Activated CD4-positive, alpha-beta T cell treated with anti-CD3 and anti-CD28 coated beads, Interleukin-2, amount 10 ng/mL, durations not matched to agents 7 days and 5 days (primary cell): ENCODE results near the gene RUNX2. TPM values are rescaled to one million over a fixed set of nuclear protein-coding genes. Genes with fewer than 3 reads are reported as not detected.

Experiments used
- CTCF ChIA-PET: fragments of 350-600 bp; sonication (Branson Sonifier 250); formaldehyde crosslinking; loops from one replicate; lab custom pipeline; 2021; ENCODE audit warnings: antibody characterized with exemption; lab: Charles Lee
- POLR2A ChIA-PET: fragments of 350-600 bp; sonication (Branson Sonifier 250); formaldehyde crosslinking; loops from one replicate; lab custom pipeline; 2021; ENCODE audit warnings: antibody characterized with exemption; lab: Charles Lee
- DNase-seq: peaks from one replicate; pipeline ENCODE4 v3.0.0-alpha.2; 2020
- H3K27ac Mint-ChIP-seq: one replicate; pipeline ENCODE4 v1.8.0; 2021; ENCODE audit warnings: mild to moderate bottlenecking, moderate library complexity, mixed read lengths
- H3K27me3 Mint-ChIP-seq: one replicate; pipeline ENCODE4 v1.8.0; 2021; ENCODE audit warnings: mixed read lengths
- H3K36me3 Mint-ChIP-seq: one replicate; pipeline ENCODE4 v1.8.0; 2021; ENCODE audit warnings: low read depth, mixed read lengths
- H3K4me1 Mint-ChIP-seq: one replicate; pipeline ENCODE4 v1.8.0; 2021; ENCODE audit warnings: mixed read lengths
- H3K4me3 Mint-ChIP-seq: one replicate; pipeline ENCODE4 v1.8.0; 2021; ENCODE audit warnings: mild to moderate bottlenecking, moderate library complexity, mixed read lengths
- H3K9me3 Mint-ChIP-seq: one replicate; pipeline ENCODE4 v1.8.0; 2021; ENCODE audit warnings: mixed read lengths
- total RNA-seq, 2 experiments: library from RNA; stranded (reverse); gene quantifications; one replicate each; pipeline ENCODE4 v1.2.3, GENCODE V29; 2021

RUNX2 gene
- total RNA-seq, 2 experiments from 2014 or later = 13.2 to 13.4 TPM

- ChIA-PET CTCF (no interaction called here), POLR2A (no interaction called here)
- Mint-ChIP-seq H3K27me3 (no peaks in the 10 kb centered on the region), H3K36me3 (peaks cover 15% of the 10 kb centered on the region), H3K27ac (no peak overlapping the region), H3K9me3 (no peaks in the 10 kb centered on the region), H3K4me3 (no peak overlapping the region), H3K4me1 (peaks cover 10% of the 10 kb centered on the region)
- DNase-seq = no peak
Observed at GRCh38 chr6:45533386-45533785, 205.3 kb downstream of the RUNX2 start.

GRCh38 chr6:45535933-45536332, 207.8 kb downstream of the RUNX2 start:
- Mint-ChIP-seq H3K9me3 (no peaks in the 10 kb centered on the region), H3K27ac (no peak overlapping the region), H3K27me3 (no peaks in the 10 kb centered on the region), H3K36me3 (peaks cover 12% of the 10 kb centered on the region), H3K4me3 (no peak overlapping the region), H3K4me1 (peaks cover 10% of the 10 kb centered on the region)
- no peak for DNase-seq
- ChIA-PET CTCF (no interaction called here), POLR2A (no interaction called here)

GRCh38 chr6:45537539-45537938, 209.4 kb downstream of the RUNX2 start:
- no peaks in the 10 kb centered on the region for H3K9me3 Mint-ChIP-seq
- no peak for DNase-seq
- H3K4me3 Mint-ChIP-seq = no peak overlapping the region
- no peaks in the 10 kb centered on the region for H3K27me3 Mint-ChIP-seq
- POLR2A ChIA-PET = no interaction called here
- CTCF ChIA-PET = interaction anchor here (1.4 kb wide), 1 partner anchor 52 kb away, joined by 3 read pairs; no protein-coding TSS in a partner anchor
- H3K4me1 Mint-ChIP-seq = peaks cover 10% of the 10 kb centered on the region
- H3K36me3 Mint-ChIP-seq = peaks cover 14% of the 10 kb centered on the region
- H3K27ac Mint-ChIP-seq = no peak overlapping the region

GRCh38 chr6:45538641-45539547, 210.8 kb downstream of the RUNX2 start:
- Mint-ChIP-seq H3K27me3 (no peaks in the 10 kb centered on the region), H3K9me3 (peaks cover 4% of the 10 kb centered on the region), H3K36me3 (peaks cover 17% of the 10 kb centered on the region), H3K4me1 (peaks cover 11% of the 10 kb centered on the region), H3K27ac (no peak overlapping the region), H3K4me3 (no peak overlapping the region)
- ChIA-PET POLR2A (no interaction called here), CTCF (interaction anchor here (0.6 to 0.9 kb wide), 2 partner anchors 18 to 72 kb away, joined by 4 to 8 read pairs; no protein-coding TSS in a partner anchor)
- no peak for DNase-seq

GRCh38 chr6:45540375-45540920, 212.3 kb downstream of the RUNX2 start:
- Mint-ChIP-seq H3K4me3 (no peak overlapping the region), H3K27me3 (no peaks in the 10 kb centered on the region), H3K4me1 (peaks cover 11% of the 10 kb centered on the region), H3K27ac (no peak overlapping the region), H3K36me3 (peaks cover 17% of the 10 kb centered on the region), H3K9me3 (peaks cover 4% of the 10 kb centered on the region)
- ChIA-PET POLR2A (no interaction called here), CTCF (interaction anchor here (1.1 kb wide), 1 partner anchor 271 kb away, joined by 3 read pairs; no protein-coding TSS in a partner anchor)
- DNase-seq = no peak

GRCh38 chr6:45541934-45542333, 213.8 kb downstream of the RUNX2 start:
- peaks cover 7% of the 10 kb centered on the region for H3K4me1 Mint-ChIP-seq
- POLR2A ChIA-PET = no interaction called here
- H3K27me3 Mint-ChIP-seq = no peaks in the 10 kb centered on the region
- H3K27ac Mint-ChIP-seq = no peak overlapping the region
- peaks cover 4% of the 10 kb centered on the region for H3K9me3 Mint-ChIP-seq
- H3K4me3 Mint-ChIP-seq = no peak overlapping the region
- H3K36me3 Mint-ChIP-seq = peaks cover 17% of the 10 kb centered on the region
- DNase-seq = no peak
- CTCF ChIA-PET = interaction anchor here (0.9 to 1.6 kb wide), 2 partner anchors 13 to 886 kb away, joined by 3 to 4 read pairs; no protein-coding TSS in a partner anchor

GRCh38 chr6:45543298-45544235, 215.4 kb downstream of the RUNX2 start:
- peaks cover 4% of the 10 kb centered on the region for H3K9me3 Mint-ChIP-seq
- H3K27ac Mint-ChIP-seq = no peak overlapping the region
- ChIA-PET CTCF (interaction anchor here (1.6 to 1.9 kb wide), 2 partner anchors 15 to 42 kb away, joined by 4 to 5 read pairs; no protein-coding TSS in a partner anchor), POLR2A (no interaction called here)
- H3K4me1 Mint-ChIP-seq = peaks cover 10% of the 10 kb centered on the region
- DNase-seq = no peak
- no peaks in the 10 kb centered on the region for H3K27me3 Mint-ChIP-seq
- H3K4me3 Mint-ChIP-seq = no peak overlapping the region
- peaks cover 21% of the 10 kb centered on the region for H3K36me3 Mint-ChIP-seq

- no peak overlapping the region for H3K27ac Mint-ChIP-seq
- ChIA-PET POLR2A (no interaction called here), CTCF (interaction anchor here (1.6 to 1.9 kb wide), 2 partner anchors 12 to 43 kb away, joined by 3 to 5 read pairs; no protein-coding TSS in a partner anchor)
- H3K36me3 Mint-ChIP-seq = peaks cover 18% of the 10 kb centered on the region
- no peak overlapping the region for H3K4me3 Mint-ChIP-seq
- no peaks in the 10 kb centered on the region for H3K27me3 Mint-ChIP-seq
- no peak for DNase-seq
- H3K9me3 Mint-ChIP-seq = peaks cover 4% of the 10 kb centered on the region
- H3K4me1 Mint-ChIP-seq = peaks cover 11% of the 10 kb centered on the region
Observed at GRCh38 chr6:45545416-45545815, 217.3 kb downstream of the RUNX2 start.

GRCh38 chr6:45548657-45549515, 220.8 kb downstream of the RUNX2 start:
- no peak overlapping the region for H3K27ac Mint-ChIP-seq
- no peak overlapping the region for H3K4me3 Mint-ChIP-seq
- POLR2A ChIA-PET = no interaction called here
- peaks cover 13% of the 10 kb centered on the region for H3K36me3 Mint-ChIP-seq
- no peaks in the 10 kb centered on the region for H3K9me3 Mint-ChIP-seq
- no peaks in the 10 kb centered on the region for H3K27me3 Mint-ChIP-seq
- no peak for DNase-seq
- CTCF ChIA-PET = interaction anchor here (0.6 kb wide), 1 partner anchor 404 kb away, joined by 3 read pairs; no protein-coding TSS in a partner anchor
- peaks cover 6% of the 10 kb centered on the region for H3K4me1 Mint-ChIP-seq

GRCh38 chr6:45552536-45552935, 224.4 kb downstream of the RUNX2 start:
- peaks cover 4% of the 10 kb centered on the region for H3K36me3 Mint-ChIP-seq
- CTCF ChIA-PET = no interaction called here
- H3K9me3 Mint-ChIP-seq = no peaks in the 10 kb centered on the region
- no peak overlapping the region for H3K4me3 Mint-ChIP-seq
- H3K27me3 Mint-ChIP-seq = no peaks in the 10 kb centered on the region
- no peak overlapping the region for H3K27ac Mint-ChIP-seq
- POLR2A ChIA-PET = no interaction called here
- DNase-seq = no peak
- H3K4me1 Mint-ChIP-seq = peaks cover 19% of the 10 kb centered on the region

- ChIA-PET CTCF (no interaction called here), POLR2A (no interaction called here)
Observed at GRCh38 chr6:45553730-45554344, 225.7 kb downstream of the RUNX2 start.

More at GRCh38 chr6:45553730-45554344, 225.7 kb downstream of the RUNX2 start:
- Mint-ChIP-seq H3K27ac (no peak overlapping the region), H3K27me3 (no peaks in the 10 kb centered on the region), H3K4me1 (peaks cover 18% of the 10 kb centered on the region), H3K36me3 (no peaks in the 10 kb centered on the region), H3K9me3 (no peaks in the 10 kb centered on the region), H3K4me3 (no peak overlapping the region)
- no peak for DNase-seq
